Gastrocnemius medialis (tissue), 4 donors: ENCODE data around the gene PLA2G4A.

ENCODE experiments used
- CTCF ChIP-seq, 5 experiments: fragments of 450-650 bp in 3 of 5; fragments of 200-600 bp in 2 of 5; sonication (generic) in 2 of 5; IDR thresholded peaks in 4 of 5; conservative IDR thresholded peaks in 1 of 5; 1 replicate in 4 of 5; 2 replicates in 1 of 5; pipeline ENCODE4 v1.5.1; 2016 to 2019; ENCODE audit warnings: antibody characterized with exemption in 5 of 5, mild to moderate bottlenecking in 3 of 5, moderate library complexity in 3 of 5
- POLR2A ChIP-seq, 2 donors: fragments of 450-650 bp; IDR thresholded peaks; one replicate each; pipeline ENCODE4 v1.6.1; 2017; ENCODE audit warnings: antibody characterized with exemption in 2 of 2, mild to moderate bottlenecking in 2 of 2, moderate library complexity in 2 of 2

- TF ChIP-seq CTCF (IDR thresholded peaks at IDR 0.05 in 4 of 5, conservative IDR thresholded peaks at IDR 0.05 in 1 of 5) (no peak), POLR2A (IDR thresholded peaks at IDR 0.05) (no peak)
Measured at GRCh38 chr1:186829686-186830587, 1.2 kb downstream of the PLA2G4A start.
